Globus pallidus (tissue), 1 donor: ENCODE results near the gene C1orf159.
"Not testable (repeated sequence)": the region's sequence is repeated elsewhere in the genome, so short reads cannot be mapped to it uniquely, and the experiment has no call there.

ENCODE experiments used
- DNase-seq: peaks from one replicate; pipeline ENCODE4 v3.0.0-alpha.2; 2015; ENCODE audit warnings: low spot score

The C1orf159 gene

GRCh38 chr1:1149416-1149815 is 33.5 kb upstream of the C1orf159 start:
- DNase-seq = no peak

GRCh38 chr1:1148569-1148968 is 32.7 kb upstream of the C1orf159 start:
- no peak for DNase-seq

GRCh38 chr1:1148061-1148460 is 32.2 kb upstream of the C1orf159 start:
- no peak for DNase-seq

DNA sequence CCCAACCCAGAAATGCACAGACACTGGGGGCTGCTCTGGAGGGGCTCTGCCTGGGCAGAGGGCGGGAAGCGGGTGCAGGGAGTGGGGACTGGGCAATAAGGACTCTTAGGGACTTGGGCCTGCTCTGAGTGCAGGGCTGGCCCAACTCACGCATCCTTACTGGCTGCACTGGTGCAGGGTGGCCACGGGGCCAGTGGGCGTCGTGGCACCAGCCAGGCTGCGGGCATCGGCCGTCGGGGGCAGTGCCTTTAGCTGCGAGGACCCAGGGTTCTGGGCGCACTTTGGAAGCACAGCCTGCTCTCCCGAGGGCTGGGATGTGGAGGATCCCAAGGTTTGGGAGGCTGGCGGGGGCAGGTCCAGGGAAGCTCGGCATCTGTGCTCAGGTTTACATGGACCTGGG is 30.7 kb upstream of the C1orf159 start:
- no peak for DNase-seq

GRCh38 chr1:1146026-1146425 is 30.1 kb upstream of the C1orf159 start:
- no peak for DNase-seq

DNA sequence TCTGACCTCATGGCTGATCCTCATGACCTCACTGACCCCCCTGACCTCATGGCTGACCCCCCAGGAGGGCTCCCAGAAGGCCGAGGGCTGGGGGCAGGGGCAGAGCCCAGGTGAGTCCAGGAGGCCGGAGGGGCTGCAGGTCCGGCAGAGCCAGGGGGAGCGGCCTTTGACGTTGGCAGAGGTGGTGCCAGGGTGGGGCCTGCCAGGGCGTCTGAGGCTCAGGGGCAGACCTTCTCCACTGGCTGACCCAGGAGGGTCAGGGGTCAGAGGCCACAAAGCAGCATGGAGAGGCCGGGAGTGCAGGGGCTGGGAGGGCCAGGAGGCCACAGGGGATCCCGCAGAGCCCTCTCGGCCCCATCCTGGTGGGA is 29.6 kb upstream of the C1orf159 start:
- DNase-seq = no peak

DNA sequence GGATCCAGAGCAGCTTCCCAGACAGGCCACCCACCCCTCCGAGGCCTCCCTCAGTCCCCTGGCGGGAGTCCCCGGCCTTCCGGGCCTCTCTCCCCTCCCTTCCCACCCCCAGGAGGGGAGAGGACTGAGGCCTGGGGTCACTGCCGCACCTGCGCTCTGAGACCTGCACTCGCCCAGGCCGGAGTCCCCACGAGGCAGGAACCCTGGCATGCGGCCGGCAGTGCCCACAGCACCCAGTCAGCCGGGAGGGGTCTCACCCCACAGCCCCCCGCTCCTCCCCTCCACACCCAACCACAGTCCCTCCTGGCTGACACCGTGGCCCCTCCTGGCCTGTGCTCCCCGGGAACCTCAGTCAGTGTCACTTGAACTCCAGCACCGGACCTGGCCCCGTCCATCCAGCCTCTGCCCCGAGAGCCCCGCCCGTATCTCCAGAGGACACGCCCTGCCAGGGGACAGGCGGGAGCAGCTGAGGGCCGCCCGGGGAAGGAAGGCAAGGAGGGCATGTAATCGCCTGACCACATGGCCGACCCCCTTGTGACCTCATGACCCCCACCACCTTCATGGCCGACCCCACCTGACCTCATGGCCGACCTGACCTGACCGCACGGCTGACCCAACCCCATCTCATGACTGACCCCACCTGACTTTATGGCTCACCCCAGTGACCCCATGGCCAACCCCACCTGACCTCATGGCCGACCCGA is 29.1 kb upstream of the C1orf159 start:
- no peak for DNase-seq

- no peak for DNase-seq
These were observed 28.4 kb upstream of the C1orf159 start for GRCh38 chr1:1144122-1144842.

DNA sequence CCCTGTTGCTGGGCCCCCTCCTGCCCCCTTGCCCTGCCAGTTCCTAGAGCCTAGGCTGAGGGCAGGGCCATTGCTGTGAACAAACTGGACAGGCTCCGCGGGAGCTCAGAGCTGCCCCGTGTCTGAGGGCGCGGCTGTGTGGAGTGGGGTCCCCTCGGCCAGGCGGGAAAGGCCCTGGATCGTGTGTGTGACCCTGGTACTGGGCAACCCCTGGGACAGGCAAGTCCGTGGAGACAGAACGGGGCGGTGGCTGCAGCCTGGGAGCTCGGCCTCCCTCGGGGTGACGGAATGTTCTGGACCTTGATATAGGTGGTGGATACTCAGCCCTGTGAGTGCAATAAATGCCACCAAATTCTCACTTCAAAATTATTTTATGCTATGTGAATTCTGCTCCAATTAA is 27.7 kb upstream of the C1orf159 start:
- DNase-seq = no peak

- DNase-seq = no peak
These were observed 27.0 kb upstream of the C1orf159 start for GRCh38 chr1:1142844-1143243.

DNA sequence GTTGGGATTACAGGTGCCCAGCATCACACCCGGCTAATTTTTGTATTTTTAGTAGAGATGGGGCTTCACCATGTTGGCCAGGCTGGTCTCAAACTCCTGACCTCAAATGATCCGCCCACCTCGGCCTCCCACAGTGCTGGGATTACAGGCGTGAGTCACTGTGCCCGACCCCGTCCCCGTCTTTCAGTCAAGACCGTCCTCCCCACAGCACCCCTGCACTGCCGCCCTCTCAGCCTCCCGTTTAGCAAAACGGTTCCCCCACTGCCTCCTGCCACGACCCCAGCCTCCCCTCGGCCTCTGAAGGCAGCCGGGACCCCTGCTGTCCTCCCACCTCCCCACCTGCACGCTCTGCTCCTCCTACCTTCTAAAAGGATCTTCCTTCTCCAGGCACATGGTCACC is 26.5 kb upstream of the C1orf159 start:
- DNase-seq = not testable (repeated sequence)

DNA sequence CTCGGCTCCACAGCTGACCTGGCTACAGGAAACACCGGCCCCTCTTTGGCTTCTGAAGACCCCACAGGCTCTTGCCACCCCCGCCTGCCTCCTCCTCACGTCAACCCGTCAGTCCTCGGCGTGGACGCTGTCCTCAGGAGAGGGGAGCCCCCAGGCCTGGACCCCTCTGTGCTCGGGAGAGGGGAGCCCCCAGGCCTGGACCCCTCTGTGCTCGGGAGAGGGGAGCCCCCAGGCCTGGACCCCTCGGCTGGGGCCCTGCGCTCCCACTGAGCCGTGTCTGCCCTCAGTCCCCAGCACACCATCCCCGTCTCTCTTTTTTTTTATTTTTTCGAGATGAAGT is 26.0 kb upstream of the C1orf159 start:
- no peak for DNase-seq

- no peak for DNase-seq
These were observed 25.5 kb upstream of the C1orf159 start for GRCh38 chr1:1141244-1141910.

DNA sequence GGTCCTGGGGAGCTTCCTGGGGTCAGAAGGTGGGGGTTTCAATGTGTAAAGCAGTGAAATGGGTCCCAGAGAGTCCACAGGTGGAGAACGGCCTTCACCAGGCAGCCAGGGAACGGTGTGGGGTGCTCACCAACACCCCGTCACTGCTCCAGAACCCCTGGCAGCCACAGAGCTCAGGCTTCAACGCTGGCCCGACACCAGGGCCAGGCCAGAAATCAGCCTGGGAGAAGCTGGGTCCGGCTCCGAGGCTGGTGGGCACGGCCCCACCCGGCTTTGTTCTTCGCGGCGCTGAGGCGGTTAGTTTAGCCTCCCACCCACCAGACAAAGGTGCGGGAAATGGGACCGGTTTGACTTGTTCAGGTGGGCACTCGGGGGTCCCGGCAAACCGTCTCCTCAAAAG is 24.8 kb upstream of the C1orf159 start:
- no peak for DNase-seq

GRCh38 chr1:1137256-1138045 is 21.6 kb upstream of the C1orf159 start:
- no peak for DNase-seq

DNA sequence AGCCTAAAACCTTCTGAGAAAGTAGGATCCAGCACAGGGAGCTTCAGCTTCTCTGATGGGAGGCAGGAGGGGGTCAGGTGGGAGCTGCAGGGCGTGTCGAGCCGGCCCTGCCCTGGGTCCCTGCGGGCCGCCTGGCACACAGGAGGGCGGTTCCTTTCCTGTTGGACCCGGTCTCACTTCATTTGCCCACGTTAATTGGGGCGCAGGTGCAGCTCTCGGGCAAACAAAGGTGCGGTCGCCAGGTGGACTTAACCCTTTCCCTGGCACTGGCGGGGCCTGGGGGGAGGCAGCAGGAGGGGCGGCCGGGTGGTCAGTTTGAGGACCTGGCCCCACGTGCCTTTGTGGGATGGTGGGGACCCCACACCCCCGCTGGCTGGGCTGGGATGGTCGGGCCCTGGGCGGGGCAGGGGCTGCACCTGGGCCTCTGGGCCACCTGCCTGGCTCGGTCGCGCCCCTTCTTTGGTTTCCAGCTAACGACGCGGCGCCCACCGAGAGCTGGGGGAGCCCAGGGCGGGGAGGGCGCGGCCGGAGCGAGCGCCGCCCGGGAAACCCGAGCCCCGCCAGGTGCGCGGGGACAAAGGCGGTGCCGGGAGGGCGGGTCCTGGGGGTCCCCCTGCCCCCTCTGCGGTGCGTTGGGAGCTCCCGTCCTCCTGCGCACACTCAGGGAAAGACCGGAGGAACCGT is 20.8 kb upstream of the C1orf159 start:
- DNase-seq = no peak

- no peak for DNase-seq
These were observed 19.6 kb upstream of the C1orf159 start for GRCh38 chr1:1135339-1136136.

DNA sequence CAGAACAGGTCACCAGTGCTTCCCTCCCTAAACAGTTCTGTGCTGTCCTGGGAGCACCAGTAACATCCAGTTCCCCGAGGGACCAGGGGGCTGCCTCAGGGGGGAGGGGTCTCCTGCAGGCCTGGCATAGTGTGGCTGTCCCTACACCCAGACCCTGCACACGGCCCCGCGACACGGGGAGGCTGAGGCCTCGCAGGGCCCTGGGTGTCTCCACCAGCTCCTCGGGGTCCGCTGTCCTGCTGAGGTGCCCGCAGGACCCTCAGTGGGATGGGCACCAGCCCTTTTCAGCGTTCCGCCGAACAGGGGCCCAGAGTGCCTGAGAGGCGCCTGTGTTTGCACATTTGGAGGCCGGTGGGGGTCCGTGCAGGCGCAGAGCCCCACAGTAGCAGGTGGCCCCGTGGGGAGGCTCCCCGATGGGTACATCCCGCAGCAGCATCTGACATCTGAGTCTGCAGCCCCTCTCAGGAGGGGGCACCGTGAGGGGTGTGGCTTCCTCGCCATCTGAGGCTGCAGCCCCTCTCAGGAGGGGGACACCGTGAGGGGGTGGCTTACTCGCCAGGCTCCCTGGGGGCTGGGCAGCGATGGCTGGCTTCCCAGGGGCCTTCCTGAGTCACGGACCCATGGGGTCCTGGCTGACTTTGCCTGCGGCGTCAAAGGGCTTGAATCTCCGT is 18.5 kb upstream of the C1orf159 start:
- DNase-seq = no peak

DNA sequence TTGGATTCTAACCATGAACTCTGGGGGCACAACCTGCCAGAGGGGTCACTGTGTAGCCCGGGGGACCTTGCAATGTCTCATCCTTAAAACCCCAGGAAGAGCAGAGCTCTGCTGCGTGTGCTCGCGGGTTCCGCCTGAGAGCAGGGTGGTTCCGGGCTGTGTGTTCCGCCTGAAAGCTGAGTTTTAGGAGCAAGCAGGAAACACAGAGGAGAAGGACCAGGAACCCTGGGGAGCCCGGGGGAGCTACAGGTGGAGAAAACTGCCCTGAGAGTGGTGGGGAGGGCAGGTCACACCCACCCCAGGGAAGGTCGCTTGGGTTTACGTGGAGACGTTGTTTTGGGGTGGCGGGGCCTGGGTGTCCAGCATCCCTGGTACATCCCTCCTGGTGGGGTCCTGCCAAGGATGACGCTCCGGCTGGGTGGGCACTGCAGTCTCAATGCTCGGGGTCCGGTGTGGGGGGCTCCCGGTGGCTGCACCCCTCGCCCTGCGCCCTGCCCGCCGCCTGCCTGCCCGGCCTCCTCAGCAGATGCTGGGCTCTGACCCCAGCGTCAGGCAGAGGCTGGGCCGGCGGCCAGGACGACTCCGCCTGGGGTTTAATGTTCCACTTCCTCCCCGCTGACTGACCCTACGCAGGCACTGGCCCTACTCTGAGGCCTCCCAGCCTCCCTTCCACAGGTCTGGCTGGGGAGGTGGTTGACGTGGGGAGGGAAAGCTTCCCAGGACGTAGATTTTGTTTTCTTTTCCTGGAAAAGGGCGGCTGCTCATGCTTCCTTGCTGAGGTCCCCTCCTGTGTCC is 17.3 kb upstream of the C1orf159 start:
- DNase-seq = no peak
